Measurements from ENCODE around the gene SDC3. TPM values are rescaled to one million over a fixed set of nuclear protein-coding genes. Genes with fewer than 3 reads are reported as not detected.

Gene SDC3
- total and polyA plus RNA-seq, 2 of the 8 experiments (the other 6 are each of a cell fraction or from before 2014, with no cell fraction given): 7.0 to 27.0 TPM

DNA sequence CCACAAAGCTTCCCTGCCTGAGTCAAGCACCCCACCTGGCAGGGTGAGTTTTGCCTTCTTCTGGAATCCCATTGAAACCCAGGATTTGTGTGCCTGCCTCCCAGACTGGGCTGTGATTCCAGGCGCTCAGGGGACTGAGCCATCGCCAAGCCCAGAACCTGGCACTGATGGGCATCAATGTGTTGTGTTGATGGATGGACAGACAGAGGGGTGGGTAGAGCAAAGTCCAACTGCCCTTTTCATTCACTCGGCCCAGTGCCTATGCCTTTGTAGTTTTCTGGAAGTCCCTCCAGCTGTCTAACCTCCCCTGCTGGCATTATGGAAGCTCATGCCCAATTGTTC, 85.0 kb downstream of the SDC3 start (continued):
- TF ChIP-seq, protein P1, sequence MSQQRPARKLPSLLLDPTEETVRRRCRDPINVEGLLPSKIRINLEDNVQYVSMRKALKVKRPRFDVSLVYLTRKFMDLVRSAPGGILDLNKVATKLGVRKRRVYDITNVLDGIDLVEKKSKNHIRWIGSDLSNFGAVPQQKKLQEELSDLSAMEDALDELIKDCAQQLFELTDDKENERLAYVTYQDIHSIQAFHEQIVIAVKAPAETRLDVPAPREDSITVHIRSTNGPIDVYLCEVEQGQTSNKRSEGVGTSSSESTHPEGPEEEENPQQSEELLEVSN (IDR thresholded peaks at IDR 0.05): no peak
- TF ChIP-seq SRF (IDR thresholded peaks at IDR 0.05; ENCODE audit: low read depth, low read length): no peak
- no peak for TF ChIP-seq SIRT6 (IDR thresholded peaks at IDR 0.05; ENCODE audit: low read length)
- TF ChIP-seq EZH2 (IDR thresholded peaks at IDR 0.05; ENCODE audit: low read depth, low read length, severe bottlenecking): no peak
- TF ChIP-seq RFX5 (IDR thresholded peaks at IDR 0.05; ENCODE audit: borderline replicate concordance, low read depth, low read length): no peak
